ENCODE data around the gene ZNF346.
"Not testable (repeated sequence)": the region's sequence is repeated elsewhere in the genome, so short reads cannot be mapped to it uniquely, and the experiment has no call there.

The ZNF346 gene

DNA sequence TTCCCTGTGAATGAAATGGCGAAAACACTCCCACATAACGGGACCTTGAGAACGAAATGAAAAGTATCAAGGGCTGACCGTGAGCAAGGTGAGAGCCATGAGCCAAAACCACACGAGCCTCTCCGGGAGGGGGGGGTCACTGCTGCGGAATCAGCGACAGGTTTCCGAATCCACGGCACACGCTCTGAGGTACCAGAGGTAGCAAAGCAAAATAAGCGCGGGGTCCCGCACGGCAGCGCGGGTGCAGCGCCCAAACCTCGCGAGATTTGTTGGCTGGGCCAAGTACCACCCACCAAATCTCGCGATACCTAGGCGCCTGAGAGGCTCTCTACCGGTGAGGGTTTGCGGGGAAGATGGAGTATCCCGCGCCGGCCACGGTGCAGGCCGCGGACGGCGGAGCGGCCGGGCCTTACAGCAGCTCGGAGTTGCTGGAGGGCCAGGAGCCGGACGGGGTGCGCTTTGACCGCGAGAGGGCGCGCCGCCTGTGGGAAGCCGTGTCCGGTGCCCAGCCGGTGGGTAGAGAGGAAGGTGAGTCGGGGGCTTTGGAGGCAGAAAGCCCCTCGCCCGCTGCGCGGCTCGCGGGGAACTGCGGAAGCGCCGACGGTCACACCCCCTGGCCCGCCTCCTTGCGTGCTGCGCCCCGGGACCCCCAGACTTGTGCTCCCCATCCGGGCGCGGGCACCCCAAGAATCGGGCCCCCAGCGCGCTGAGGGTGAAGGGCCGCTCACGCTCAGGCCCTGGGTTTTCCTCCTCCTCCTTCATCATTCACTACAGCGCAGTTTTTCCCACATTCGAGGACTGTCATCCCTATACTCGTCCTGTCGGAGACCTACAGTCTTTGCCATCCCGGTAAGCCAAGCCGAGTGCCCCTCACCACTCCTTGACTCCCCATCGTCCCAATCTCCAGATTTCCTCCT is at the start of gene ZNF346:
Gene ZNF346 (plus strand): TSS at position 311 of the 917 bp plus-strand sequence. CDS start 43 bp downstream, at position 354.
- peak; percentile 64 for DNase-seq

- DNase-seq = no peak
These were observed 42.8 kb upstream of the ZNF346 start for GRCh38 chr5:176979669-176980068.

GRCh38 chr5:176980818-176981217 is 41.7 kb upstream of the ZNF346 start:
- DNase-seq = no peak

GRCh38 chr5:176983112-176983511 is 39.4 kb upstream of the ZNF346 start:
- DNase-seq = not testable (repeated sequence)

DNA sequence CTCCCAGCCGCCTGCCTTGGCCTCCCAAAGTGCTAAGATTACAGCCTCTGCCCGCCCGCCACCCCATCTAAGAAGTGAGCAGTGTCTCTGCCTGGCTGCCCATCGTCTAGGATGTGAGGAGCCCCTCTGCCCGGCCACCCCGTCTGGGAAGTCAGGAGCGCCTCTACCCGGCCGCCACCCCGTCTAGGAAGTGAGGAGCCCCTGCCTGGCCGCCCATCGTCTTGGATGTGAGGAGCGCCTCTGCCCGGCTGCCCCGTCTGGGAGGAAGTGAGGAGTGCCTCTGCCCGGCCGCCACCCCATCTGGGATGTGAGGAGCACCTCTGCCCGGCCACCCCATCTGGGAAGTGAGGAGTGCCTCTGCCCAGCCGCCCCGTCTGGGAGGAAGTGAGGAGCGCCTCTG is 38.9 kb upstream of the ZNF346 start:
- not testable (repeated sequence) for DNase-seq

- not testable (repeated sequence) for DNase-seq
These were observed 38.3 kb upstream of the ZNF346 start for GRCh38 chr5:176984176-176984575.

- DNase-seq = no peak
These were observed 37.0 kb upstream of the ZNF346 start for GRCh38 chr5:176985516-176985915.

DNA sequence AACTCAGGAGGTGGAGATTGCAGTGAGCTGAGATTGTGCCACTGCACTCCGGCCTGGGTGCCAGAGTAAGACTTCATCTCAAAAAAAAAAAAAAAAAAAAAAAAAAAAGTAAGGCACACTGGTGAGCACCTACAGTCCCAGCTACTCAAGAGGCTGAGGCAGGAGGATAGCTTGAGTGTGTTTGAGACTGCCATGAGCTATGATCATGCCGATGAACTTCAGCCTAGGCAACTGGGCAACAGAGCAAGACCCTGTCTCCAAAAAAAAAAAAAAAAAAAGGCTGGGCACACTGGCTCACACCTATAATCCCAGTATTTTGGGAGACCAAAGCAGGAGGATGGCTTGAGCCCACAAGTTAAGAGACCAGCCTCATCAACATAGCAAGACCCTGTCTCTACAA is 36.2 kb upstream of the ZNF346 start:
- no peak for DNase-seq

- no peak for DNase-seq
These were observed 34.9 kb upstream of the ZNF346 start for GRCh38 chr5:176987583-176987982.

- DNase-seq = not testable (repeated sequence)
These were observed 29.4 kb upstream of the ZNF346 start for GRCh38 chr5:176993081-176993480.

GRCh38 chr5:176994460-176995121 is 27.9 kb upstream of the ZNF346 start:
- DNase-seq = peak; percentile 97

DNA sequence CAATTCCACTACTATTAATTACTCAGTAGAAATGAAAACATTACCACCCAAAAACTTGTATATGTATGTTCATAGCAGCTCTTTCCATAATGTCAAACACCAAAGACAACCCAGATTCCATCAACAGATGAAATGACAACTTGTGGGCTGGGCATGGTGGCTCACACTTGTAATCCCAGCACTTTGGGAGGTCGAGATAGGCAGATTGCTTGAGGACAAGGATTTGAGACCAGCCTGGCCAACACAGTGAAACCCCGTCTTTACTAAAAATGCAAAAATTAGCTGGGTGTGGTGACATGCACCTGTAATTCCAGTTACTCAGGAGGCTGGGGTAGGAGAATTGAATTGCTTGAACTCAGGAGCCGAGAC is 27.4 kb upstream of the ZNF346 start:
- no peak for DNase-seq

GRCh38 chr5:176995896-176996767 is 26.4 kb upstream of the ZNF346 start:
- peak; percentile 5 for DNase-seq

GRCh38 chr5:176996780-176997179 is 25.7 kb upstream of the ZNF346 start:
- no peak for DNase-seq

- no peak for DNase-seq
These were observed 23.7 kb upstream of the ZNF346 start for GRCh38 chr5:176998828-176999227.

- DNase-seq = not testable (repeated sequence)
These were observed 23.0 kb upstream of the ZNF346 start for GRCh38 chr5:176999526-176999925.

GRCh38 chr5:177003649-177004048 is 18.8 kb upstream of the ZNF346 start:
- no peak for DNase-seq

- DNase-seq = no peak
These were observed 17.5 kb upstream of the ZNF346 start for GRCh38 chr5:177004961-177005360.

GRCh38 chr5:177005619-177006264 is 16.8 kb upstream of the ZNF346 start:
- DNase-seq = no peak

DNA sequence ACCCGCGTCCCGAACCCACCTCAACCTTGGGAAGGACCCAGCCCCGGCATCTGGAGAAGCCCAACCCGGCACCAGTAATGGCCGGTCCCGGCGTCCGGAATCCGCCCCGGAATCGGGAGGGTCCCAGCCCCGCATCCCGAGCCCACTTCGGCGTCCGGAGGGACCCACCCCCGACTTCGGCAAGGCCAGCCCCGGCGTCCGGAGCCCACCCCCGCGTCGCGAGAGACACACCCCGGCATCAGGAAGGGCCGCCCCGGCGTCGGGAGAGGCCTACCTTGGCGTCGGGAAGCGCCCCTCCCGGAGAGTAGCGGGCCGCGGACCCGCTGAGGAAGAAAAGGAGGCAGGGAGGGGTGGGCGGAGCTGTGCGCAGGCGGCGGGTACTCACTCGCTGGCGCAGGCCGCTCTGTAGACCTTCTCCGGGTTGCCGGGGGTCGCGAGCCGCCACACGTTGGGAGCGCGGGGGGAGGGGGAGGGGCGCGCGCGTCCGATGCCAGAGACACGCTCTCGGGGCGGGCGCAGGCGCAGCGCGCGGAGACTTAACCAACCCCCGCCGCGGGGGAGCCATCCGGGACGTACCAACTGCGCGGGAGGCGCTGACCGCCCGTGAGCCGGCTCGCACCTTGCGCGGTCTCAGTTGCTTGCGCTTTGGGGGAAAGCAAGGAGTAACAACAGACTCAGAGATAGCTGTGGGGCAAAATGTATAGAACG is 16.1 kb upstream of the ZNF346 start, which contains the start of gene UIMC1:
Gene UIMC1 (minus strand): TSS at position 515 of the 708 bp plus-strand sequence. CDS start 24,164 bp downstream, outside the sequence.
- peak; percentile 74 for DNase-seq

- no peak for DNase-seq
These were observed 13.8 kb upstream of the ZNF346 start for GRCh38 chr5:177008716-177009115.

GRCh38 chr5:177010153-177010552 is 12.3 kb upstream of the ZNF346 start:
- no peak for DNase-seq
